HG02970 (cell line): ENCODE results near the gene SESN3.
A peak's percentile ranks its signal among the peaks of the same experiment; 100 is the strongest.
"Not testable (repeated sequence)": the region's sequence is repeated elsewhere in the genome, so short reads cannot be mapped to it uniquely, and the experiment has no call there.

ENCODE experiments used
- ATAC-seq: cut with Tn5 transposase; IDR thresholded peaks from one replicate; pipeline ENCODE4 v1.9.1; 2021; ENCODE audit warnings: mild to moderate bottlenecking, moderate library complexity, moderate number of reproducible peaks; ENCODE audit not compliant: unreplicated experiment, low FRiP score

SESN3 gene

GRCh38 chr11:95252586-95252985 is 21.6 kb upstream of the SESN3 start:
- no peak for ATAC-seq

DNA sequence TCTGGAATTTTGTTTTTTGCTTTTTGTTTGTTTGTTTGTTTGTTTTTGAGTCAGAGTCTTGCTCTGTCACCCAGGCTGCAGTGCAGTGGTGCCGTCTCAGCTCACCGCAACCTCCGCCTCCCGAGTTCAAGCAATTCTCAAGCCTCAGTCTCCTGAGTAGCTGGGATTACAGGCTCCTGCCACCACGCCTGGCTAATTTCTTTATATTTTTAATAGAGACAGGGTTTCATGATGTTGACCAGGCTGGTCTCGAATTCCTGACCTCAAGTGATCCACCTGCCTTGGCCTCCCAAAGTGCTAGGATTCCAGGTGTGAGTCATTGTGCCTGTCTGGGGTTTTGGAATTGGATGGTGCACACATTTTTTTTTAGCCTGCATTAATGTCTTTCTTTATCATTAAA is 20.9 kb upstream of the SESN3 start:
- not testable (repeated sequence) for ATAC-seq

DNA sequence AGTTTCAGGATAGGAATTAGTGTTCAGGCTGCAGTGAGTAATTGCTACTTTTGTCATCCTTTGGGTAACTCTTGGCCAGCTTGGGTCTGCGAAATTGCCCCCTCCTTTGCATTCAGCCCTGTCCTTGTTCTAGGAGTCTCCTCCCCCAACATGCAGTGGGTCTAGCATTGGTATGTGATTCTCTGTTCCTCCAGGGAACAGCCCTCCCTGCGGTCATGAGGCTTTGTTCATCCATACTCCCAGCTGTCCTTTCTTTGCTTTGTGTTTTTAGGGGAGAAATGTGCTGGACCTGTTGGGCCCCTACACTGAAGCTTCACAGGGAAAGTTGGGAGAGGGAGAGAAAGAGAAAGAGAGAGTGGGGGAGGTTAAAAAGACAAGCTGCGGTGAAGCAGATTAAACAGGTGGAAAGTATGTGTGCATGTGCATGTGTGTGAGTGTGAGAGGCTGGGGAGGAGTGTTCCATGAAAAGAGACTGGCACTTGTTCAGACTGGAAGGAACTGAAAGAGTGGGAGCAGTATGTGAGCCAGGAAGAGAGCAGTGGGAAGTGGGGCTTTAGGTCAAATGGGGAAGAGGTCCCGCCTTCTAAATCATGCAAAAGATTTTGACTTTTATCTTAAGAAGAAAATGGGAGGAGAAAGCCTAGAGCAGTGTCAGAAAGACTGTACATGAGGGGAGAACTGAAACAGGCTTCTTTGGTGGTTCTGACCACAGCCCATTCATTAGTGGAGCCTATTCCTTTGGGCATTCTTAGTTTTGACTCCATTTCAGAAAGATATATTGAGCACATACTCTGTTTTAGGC is 17.9 kb upstream of the SESN3 start:
- ATAC-seq: peak; percentile 72

DNA sequence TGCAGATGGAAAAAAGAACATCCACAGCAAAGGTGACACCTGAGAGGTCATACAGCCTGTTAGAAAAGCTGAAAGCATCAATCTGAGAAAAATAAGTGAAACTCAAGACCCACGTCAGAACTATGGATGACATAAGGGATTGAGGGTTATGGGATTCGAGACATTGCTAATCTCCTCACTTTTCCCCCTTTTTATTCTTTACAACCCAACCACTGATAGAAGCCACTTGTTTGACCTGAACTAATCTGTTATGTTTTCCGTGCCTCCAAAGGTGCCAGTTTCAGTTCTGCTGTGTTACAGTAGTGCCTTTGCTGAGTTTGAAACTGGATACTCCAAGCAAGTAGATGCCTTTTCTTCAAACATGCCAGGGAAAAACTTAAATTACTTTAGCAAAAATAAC is 16.9 kb upstream of the SESN3 start:
- no peak for ATAC-seq

DNA sequence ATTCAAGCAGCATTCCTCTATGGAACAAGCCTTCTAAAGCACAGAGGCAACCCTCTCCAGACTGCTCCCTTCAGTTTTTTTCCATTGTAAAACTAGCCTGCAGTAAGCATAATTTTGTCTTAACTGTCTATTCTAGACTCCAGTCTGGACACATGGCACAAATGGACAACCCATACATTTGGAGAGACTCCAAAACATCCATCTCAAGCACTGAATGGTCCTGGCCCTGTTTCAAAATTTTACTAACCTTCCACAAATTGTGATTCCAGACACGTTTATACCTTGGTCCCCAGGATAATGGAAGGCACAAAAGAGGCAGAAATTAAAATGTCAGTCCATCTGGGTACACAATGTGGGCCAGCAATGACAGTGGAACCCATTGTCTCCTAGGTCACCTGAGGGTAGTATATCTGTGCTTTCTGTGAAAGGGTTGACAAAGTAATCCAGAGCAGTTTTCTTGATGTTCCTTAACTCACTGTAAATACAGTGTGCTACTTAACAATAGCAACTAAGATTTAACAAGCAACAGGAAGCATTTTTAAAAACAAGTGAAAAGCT is 16.2 kb upstream of the SESN3 start:
- no peak for ATAC-seq

GRCh38 chr11:95245581-95245980 is 14.6 kb upstream of the SESN3 start:
- no peak for ATAC-seq

DNA sequence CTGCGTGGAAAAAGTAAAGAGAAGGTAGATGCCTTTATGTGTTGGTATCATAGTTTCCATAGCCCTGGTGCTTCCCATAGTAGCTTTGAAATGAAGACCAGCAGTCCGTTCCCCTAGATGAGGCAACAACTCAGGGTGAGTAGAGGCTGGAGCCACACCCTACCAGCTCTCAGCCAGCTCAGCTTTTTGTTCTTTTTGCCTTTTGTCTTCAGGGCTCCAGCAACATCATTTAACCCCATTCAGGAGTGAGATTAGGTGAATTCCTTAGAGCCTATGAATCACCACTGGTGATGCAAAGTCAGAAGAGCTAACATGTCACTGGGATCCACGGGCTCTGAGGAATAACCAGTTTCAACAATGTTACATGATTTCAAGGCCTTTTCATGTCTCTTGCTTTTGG is 14.0 kb upstream of the SESN3 start:
- ATAC-seq: no peak

GRCh38 chr11:95243673-95244072 is 12.7 kb upstream of the SESN3 start:
- ATAC-seq: no peak

GRCh38 chr11:95242845-95243605 is 12.0 kb upstream of the SESN3 start:
- no peak for ATAC-seq

GRCh38 chr11:95242091-95242844 is 11.3 kb upstream of the SESN3 start:
- peak; percentile 65 for ATAC-seq

DNA sequence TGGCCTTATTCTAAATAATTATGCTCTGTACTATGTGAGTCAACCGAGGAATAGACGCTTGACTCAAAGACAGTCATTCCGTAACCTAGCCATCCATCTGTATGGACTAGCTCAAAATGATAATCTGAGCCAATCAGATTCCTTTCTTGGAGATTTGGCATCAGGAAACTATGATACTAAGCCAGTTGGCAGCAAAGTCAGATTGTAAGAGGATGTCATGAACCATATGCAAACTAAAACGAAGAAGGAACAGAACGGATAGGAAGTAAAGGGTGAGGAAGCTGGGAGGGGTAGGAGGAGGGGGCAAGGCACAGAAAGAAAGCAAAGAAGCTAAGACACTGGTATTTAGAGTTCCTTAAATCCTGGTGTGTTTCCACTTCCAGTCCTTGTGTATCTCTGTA is 10.7 kb upstream of the SESN3 start:
- ATAC-seq: no peak

DNA sequence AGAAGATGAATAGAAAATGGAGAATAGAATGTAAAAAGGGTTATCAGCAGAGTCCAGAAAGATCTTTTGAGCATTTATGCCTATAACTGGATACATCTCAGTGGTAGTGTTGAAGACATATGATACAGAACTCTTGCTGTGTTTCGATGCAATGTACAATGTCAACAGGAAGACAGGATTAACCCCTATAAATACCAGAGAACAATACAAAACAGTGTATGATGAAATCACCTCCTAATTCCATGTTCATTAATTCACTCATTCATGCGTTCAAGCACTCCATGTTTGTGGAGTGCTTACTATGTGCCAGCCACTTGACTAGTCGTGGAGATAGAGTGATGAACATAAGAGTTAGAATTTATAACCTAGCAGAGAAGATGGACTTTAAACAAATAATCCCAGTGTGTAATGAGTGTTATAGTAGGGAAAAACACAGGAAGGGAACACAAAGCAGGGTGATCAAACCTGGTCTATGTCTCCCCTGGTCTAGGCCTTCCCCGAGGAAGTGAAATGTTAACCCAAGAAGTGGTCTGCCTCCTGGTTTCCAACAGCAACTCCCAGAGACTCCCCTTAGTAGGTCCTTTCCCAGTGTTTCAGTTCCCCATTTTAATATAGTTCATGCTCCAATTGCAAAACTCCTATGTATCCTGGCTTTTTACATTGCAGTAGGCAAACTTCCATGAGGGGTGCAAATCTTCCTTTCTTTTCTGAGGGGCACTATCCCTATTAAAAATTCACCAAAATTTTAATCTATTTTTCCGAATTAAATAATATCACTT is 9.1 kb upstream of the SESN3 start:
- ATAC-seq: no peak

GRCh38 chr11:95232666-95233065 is 1.7 kb upstream of the SESN3 start:
- no peak for ATAC-seq

GRCh38 chr11:95231881-95232605 is 1.0 kb upstream of the SESN3 start:
- no peak for ATAC-seq

GRCh38 chr11:95230810-95231126 is 234 bp downstream of the SESN3 start:
- ATAC-seq: peak; percentile 9

- peak; percentile 15 for ATAC-seq
Measured at GRCh38 chr11:95229993-95230809, 801 bp downstream of the SESN3 start.

GRCh38 chr11:95229199-95229992 is 1.6 kb downstream of the SESN3 start:
- no peak for ATAC-seq
